ENCODE measurements around the gene TCF3.

DNA sequence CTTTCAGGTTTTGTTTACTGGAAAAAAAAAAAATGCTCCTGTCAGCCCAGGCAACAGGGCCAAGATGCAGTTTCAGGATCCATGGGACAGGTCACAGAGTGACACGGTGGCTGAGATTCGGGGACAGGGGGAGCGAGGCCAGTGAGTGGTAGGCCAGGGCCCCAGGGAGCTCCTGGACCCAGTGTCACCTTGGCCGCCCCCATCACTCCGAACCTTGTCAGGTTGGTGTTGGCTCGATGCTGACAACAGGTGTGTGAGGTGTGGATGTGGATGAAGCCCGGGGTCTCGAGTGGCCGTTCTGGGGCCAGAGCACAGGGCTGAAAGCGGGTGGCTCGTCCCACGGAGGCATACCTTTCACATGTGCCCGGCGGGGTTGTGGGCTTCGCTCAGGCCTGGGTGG lies 41.1 kb downstream of the TCF3 start:
- TF ChIP-seq, protein P1, sequence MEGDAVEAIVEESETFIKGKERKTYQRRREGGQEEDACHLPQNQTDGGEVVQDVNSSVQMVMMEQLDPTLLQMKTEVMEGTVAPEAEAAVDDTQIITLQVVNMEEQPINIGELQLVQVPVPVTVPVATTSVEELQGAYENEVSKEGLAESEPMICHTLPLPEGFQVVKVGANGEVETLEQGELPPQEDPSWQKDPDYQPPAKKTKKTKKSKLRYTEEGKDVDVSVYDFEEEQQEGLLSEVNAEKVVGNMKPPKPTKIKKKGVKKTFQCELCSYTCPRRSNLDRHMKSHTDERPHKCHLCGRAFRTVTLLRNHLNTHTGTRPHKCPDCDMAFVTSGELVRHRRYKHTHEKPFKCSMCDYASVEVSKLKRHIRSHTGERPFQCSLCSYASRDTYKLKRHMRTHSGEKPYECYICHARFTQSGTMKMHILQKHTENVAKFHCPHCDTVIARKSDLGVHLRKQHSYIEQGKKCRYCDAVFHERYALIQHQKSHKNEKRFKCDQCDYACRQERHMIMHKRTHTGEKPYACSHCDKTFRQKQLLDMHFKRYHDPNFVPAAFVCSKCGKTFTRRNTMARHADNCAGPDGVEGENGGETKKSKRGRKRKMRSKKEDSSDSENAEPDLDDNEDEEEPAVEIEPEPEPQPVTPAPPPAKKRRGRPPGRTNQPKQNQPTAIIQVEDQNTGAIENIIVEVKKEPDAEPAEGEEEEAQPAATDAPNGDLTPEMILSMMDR (optimal IDR thresholded peaks at IDR 0.05 in 1 of 3, IDR thresholded peaks at IDR 0.05 in 1 of 3, conservative IDR thresholded peaks at IDR 0.05 in 1 of 3; ENCODE audit: extremely low read depth in 1 of 3, insufficient read depth in 2 of 3, low read length in 3 of 3), result no peak
- TF ChIP-seq EZH2 (IDR thresholded peaks at IDR 0.05; ENCODE audit: low read length), result no peak

All from keratinocyte (primary cell).